ENCODE measurements around the gene PATJ.
"Not testable (repeated sequence)": the region's sequence is repeated elsewhere in the genome, so short reads cannot be mapped to it uniquely, and the experiment has no call there.

PATJ gene

DNA sequence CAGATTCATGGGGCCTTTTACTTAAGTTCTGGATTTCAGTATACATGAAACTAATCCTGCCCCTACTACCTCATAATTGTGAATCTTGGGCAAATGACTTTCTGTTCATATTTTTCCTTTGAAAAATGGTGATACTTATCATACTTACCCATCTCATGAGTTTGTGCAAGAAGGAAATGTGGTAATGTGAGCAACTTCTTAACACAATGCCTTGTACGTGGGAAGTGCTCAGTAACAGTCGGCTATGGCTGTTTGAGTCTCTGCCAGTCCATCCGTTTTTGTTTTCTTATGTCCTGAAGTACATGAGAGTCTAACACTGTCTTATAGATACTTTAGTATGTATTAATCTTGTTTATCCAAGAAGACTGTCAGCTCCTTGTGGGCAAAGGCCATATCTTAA is 86.5 kb downstream of the PATJ start:
- no peak for DNase-seq (ENCODE audit: low spot score)

DNA sequence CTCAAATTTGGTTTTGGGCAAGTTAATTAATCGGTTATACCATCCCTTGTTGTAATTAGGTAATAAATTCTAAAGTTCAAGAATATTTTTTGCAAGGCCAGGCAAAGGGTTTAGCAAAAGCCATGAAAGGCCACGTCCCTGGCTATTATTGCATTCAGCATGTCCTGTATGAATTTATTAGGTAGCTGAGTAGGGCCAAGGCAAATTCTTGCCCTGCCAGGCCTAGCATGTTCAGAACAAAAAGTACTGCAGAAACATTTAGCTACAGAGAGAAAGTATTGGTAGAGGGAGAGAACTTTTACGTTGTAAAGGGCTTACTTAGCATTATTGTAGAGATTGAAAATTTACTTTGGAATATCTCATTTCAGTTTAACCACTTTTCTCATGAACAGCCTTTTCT is 94.4 kb downstream of the PATJ start:
- no peak for DNase-seq (ENCODE audit: low spot score)

DNA sequence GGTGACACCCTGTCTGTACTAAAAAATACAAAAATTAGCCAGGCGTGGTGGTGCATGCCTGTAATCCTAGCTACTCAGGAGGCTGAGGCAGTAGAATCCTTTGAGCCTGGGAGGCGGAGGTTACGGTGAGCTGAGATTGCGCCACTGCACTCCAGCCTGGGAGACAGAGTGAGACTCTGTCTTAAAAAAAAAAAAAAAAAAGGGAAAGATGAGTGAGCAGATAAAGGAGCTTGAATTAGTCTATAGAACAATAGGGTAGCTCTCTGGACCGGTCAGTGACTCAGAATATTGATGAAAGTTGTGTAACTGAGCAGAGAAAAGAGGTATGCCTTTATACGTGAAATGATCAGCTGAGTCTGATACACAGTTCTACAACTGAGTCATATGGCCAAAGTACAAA is 95.3 kb downstream of the PATJ start:
- DNase-seq (ENCODE audit: low spot score): not testable (repeated sequence)

DNA sequence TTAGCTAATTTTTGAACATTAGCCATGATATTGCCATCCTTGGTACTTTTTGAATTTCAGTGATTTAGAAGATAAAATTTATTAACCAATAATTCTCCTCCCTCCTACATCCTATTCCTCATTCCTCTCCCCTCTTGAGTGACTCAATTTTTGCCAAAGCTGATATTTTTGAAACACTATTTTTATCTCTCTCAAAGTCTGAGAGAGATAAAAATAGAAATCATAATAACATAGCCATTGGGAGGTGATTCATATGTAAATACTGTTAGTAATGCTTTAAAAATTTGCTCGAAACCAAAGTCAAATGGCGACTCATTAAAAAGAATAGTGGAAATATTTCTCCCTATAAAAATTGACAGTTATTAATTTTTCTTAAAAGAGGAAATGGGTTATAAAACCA is 97.4 kb downstream of the PATJ start:
- no peak for DNase-seq (ENCODE audit: low spot score)

DNA sequence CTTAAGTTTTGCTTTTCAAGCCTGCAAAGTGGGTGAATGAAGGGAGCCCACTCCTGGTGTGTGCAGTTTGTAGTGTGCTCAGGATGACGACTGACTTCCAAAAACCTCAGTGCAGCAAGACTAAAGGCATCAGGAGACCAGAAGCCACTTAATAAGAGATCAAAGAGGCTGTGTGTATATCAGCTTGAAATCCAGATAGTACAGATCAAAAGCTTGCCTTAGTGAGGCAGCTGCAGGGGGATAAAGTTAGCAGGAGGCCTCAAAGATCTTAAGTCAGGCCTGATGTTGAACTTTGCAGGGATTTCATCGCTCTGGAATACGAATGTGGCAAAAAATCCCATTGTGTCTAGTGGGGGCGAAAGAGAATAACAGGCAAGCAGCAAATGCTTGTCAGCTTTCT is 99.8 kb downstream of the PATJ start:
- no peak for DNase-seq (ENCODE audit: low spot score)

DNA sequence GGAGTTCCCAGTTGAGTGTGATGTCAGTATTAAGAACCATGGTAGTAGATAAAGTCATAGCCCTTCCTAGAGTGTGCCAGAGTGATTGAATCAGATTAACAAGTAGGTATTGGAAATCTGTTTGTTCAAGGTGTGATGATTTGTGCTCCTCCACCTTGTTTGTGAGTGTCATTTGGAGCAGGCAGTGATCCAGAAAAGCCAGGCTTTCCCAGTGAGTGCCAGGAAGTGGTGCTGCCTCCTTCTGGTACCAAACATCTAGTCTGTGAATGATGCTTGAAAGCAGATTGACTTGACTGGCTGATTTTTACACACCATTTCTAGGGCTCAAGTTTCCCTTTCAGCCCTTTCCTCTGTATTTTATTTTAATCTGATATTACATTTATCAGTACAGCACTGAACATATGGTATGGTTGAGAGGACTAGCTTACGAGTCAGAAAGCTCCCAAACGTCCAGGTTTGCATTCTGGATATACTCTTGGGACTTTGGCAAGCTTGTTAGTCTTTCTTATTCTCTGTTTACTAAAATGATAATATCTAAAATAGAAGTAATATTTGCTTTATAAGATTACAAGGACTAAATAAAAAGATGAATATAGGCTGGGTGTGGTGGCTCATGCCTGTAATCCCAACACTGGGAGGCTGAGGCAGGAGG is 100.7 kb downstream of the PATJ start:
- no peak for DNase-seq (ENCODE audit: low spot score)

DNA sequence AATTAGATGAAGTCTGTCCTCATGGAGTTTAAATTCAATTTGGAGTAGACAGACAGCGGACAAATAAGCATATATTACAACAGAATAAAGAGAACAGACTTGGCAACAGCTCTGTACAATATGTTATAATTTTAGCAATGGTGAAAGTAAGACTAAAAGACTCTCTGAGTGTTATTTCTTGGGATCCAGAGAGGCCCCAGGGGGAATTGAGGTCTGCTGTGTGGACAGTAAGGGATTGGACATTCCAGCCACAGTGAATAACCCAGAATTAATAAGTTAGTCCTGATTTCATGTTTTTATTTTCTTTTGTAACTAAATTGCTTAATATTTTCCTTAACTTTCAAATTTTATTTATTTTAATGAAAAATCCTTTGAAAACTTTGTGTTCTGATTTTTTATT is 101.7 kb downstream of the PATJ start:
- no peak for DNase-seq (ENCODE audit: low spot score)

DNA sequence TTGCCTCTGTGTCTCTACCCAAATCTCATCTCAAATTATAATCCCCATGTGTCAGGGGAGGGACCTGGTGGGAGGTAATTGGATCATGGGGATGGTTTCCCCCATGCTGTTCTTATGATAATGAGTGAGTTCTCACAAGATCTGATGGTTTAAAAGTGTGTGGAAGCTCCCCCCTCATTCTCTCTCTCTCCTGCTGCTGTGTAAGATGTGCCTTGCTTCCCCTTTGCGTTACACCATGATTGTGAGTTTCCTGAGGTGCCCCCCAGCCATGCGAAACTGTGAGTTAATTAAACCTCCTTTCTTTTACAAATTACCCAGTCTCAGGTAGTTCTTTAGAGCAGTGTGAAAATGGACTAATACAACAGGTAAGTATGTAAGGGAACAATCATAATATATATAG is 102.4 kb downstream of the PATJ start:
- not testable (repeated sequence) for DNase-seq (ENCODE audit: low spot score)

DNA sequence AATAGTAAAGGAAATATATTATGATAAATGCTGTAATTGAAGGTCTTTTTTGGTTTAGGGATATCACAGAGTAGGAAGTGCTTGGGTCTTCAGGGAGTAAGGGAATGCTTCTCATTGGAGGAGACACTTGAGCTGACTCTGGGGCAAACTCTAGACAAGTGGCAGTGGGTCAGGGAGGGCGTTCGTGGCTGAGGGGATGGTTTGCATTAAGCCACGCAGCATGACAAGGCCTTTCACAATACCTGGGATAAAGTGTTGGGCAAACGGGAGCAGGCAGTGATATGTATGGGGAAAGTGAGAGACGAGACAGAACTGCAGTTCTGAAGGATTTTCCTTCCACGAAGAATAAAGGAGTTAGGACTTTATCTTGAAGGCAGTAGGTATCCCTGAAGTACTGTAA is 109.0 kb downstream of the PATJ start:
- no peak for DNase-seq (ENCODE audit: low spot score)

DNA sequence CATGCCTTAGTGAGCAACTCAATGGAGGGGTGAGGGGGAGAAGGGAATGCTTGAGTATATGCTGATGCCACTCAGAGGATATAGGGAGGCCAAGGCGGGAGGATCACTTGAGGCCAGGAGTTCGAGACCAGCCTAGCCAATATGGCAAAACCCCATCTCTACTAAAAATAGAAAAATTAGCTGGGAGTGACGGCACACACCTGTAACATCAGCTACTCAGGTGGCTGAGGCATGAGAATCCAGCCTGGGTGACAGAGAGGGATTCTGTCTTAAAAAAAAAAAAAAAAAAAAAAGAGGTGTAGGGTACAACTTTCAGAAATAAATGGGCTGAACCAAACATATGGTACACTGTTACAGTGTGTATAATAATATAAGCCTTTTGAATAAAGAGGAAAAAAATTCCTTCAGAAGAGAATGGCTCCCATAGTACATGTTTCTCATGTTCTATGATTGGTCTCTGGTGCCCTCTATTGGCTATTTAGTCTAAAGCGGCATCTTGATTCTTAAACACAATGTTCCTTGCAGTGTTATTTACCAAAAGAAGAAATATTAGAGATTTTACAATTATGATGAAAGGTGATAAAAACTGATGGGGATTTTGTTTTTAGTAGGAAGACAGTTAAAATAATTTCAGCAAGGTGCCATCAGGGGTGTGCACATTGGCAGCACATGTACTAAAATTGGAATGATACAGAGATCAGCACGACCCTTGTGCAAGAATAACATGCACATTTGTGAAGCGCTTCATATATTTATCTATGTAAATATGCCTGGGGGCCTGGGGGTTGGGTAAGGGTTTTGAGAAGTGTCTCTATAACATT is 109.8 kb downstream of the PATJ start:
- peak; percentile 62 for DNase-seq (ENCODE audit: low spot score)

DNA sequence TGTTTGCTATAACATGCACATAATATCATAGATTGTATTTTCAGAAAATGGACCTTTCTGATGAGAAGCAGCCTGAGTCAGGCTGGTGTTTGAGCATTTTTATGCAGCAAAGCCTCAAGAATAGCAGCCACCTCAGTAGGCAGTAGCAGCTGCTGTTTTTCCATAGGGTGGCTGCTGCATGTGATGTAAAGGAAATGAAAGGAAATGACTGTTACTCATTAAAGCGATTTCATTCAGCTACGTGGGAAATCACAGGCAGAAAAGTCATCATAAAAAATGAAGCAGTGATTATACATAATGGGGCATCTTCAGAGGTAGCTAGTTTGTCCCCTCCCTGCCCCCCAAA is 110.4 kb downstream of the PATJ start:
- DNase-seq (ENCODE audit: low spot score): no peak

DNA sequence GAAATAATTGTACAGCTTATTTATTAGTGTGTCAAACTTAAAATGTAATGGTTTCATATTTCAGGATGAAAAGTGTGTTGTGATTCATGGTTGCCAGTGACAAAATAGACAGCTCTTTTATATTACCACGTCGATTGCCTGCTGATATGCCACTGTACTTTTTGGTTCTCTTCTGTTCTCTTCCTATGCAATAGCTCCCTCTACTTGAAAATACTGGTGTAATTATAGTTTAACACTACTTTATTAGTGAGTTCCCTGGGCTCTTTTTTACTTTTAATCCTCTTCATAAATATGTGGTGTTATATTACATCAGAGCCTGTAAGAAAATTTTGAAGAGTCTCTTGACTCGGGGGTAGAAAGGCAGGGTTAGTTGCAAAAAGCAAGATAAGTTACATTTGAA is 111.3 kb downstream of the PATJ start:
- DNase-seq (ENCODE audit: low spot score): no peak

DNA sequence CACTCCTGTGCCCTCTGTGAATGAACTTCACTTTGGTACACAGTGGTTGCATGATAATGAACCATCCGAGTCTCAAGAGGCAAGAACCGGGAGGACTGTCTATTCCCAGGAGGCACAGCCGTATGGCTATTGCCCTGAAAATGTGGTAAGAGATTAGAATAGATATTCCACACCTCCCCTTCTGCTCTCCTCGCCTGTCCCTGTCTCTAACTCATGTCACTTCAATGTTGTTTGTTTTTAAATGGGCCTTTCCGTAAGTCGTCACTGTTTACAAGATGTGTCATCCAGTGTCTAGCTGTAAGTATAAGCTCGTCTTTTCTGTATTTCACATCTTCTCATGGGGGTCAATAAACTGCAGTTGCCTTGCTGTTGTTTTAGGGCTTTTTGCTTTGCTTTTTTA is 122.2 kb downstream of the PATJ start:
- no peak for DNase-seq (ENCODE audit: low spot score)

DNA sequence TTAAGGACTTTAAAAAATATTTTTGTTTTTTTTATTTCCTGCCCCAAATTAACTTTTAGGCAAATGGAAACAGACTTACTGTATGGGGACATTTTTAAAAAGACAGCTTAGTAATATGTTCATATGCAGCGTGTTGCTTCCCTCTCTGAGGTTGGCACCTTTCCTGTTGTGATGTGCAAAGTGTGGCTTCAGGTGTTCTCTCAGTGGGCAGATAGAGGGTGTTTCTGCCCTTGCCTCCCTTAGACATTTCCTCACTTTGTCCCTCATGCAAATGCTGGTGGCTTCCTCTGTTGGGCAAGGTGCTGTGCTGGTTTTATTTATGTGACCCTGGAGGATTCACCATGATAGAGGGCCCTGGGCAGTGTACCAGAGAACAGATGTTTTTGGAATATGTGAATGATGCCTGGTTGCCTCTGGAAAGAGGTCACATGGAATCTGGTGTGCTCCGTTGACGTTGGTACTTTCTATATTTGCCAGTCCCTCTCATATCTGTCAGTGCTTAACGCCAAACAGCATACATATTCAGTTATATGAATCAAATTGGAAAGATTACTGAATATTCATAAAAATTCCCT is 123.5 kb downstream of the PATJ start:
- no peak for DNase-seq (ENCODE audit: low spot score)

DNA sequence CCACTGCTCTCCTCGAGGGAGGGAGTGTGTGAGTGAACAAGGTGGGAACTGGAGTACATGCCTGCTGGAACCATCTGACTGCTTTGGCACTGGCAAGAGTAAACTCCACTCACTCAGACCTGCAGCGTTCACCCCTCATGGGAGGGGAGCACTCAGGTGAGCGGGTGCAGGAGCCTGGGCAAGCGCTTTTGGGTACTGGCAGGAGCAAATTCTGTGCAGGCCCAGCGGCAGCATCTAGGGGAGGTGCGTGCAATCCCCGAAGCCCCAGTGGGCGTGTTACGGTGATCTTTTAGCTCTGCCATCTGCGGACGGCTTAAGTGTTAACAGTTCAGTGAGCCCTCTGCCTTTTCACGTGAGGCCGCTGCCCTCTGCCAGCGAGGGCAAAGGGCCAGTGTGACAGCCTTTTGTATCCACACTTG is 127.4 kb downstream of the PATJ start:
- no peak for DNase-seq (ENCODE audit: low spot score)

DNA sequence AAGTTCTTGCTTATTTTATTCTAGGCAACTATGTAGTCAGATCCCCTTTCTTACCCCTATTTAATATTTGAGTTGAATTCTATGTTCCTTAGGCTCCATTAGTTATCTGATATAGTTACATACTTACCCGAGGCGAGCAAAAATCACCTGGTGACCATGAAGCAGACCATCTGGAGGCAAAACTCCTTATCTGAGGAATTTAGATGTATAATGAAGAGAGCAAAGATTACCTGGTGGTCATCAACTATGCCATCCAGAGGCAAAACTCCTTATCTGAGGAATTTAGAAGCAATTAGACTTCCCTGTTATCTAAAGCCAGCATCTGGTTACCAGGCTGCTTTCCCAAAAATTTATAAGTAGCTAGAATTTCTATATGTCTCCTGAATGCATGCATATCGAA is 129.9 kb downstream of the PATJ start:
- no peak for DNase-seq (ENCODE audit: low spot score)

DNA sequence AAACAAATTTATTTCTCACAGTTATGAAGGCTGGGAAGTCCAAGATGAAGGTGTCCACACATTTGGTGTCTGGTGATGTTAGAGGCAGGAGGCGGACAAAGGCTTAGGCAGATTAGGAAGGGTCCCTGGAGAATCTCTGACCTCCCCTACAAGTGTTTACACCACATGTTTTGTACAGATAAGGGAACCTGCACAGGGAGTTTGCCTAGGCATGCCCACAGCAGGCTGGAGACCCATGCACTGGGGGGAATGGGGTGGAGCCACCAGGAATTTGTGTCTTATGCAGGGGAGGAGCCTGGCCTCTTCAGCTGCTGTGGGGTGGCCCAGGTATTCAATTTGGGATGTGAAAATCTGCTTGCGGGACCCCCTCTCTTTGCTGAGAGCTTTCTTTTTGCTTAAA is 131.3 kb downstream of the PATJ start:
- DNase-seq (ENCODE audit: low spot score): no peak

DNA sequence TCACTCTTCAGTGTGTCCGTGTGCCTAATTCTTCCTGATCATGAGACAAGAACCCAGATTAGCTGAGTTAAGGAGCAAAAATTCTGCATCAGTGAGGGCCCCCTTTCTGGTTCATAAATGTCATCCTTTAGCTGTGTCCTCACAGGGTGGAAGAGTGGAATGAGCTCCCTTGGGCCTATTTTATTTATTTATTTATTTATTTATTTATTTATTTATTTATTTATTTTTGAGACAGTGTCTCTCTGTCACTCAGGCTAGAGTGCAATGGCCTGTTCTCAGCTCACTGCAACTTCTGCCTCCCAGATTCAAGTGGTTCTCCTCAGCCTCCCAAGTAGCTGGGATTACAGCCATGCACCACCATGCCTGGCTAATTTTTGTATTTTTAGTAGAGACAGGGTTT is 131.7 kb downstream of the PATJ start:
- no peak for DNase-seq (ENCODE audit: low spot score)

DNA sequence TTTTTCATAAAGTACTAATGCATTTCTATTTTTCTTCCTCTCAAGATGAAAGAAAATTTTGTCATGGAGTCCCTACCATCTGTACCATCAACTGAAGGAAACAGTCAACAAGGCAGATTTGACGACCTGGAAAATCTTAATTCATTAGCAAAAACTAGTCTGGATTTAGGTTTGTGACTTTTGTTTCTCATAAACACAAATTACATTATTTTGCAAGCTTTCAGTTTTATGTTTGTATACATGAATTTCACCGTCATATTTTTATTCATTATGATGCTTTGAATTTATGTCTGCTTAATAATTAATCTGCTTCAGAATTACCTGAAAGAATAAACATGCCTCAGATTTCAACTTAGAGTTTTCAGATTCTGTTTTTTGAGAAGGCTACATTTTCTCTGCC is 132.9 kb downstream of the PATJ start:
- DNase-seq (ENCODE audit: low spot score): no peak

DNA sequence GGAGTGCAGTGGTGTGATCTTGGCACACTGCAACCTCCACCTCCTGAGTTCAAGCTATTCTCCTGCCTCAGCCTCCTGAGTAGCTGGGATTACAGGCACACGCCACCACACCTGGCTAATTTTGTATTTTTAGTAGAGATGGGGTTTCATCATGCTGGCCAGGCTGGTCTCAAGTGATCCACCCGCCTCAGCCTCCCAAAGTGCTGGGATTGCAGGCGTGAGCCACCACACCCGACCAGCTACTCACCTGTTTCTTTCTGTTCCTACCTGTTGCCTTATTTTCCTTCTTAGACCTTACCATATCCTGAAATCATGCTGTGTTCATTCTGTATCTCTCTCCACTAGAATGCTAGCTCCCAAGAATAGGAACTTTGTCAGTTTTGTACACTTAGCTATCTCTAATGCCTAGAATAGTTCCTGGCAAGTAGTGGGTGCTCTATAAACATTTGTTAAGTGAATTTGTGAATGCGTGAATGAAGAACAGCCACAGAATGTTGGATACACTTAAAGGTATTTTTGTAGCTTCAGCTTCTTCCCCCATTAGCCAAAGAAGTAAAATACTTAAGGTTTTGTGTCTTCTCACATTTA is 137.7 kb downstream of the PATJ start:
- not testable (repeated sequence) for DNase-seq (ENCODE audit: low spot score)

DNA sequence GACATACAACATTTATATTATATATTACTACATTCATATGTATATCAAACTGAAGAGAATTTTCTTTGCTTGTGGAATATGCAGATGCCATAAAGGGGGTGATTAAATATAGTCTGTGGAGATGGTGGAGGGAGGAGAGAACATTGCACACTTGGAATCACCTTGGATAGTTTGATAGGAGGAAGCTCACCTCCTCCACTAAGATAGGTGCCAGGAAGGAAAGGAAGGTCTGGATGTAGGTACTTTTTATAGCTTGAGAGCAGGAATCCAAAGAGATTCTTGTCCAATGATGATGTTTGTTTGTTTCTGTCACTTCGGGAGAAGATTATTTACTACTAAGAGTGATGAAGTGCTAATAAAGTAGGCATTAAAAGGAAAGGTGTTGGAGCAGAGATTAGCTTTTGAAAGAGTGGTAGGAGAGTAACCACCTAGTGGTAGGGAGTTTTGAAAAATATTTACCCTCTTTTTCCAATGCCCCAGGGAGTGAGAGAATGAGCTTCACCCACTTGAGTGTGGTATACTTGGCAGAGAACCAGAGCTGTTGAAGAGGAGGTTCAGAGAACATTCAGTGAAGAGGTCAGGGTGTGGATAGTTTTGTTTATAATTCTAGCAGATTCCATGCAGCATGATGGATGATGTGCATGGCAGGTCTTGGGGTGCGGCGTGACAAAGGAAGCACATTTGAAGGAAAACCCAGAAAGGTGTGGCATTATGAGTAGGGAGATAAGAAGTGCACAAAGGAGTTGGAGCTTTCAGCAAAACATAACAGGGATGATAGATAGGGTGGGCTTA is 145.0 kb downstream of the PATJ start:
- DNase-seq (ENCODE audit: low spot score): no peak

DNA sequence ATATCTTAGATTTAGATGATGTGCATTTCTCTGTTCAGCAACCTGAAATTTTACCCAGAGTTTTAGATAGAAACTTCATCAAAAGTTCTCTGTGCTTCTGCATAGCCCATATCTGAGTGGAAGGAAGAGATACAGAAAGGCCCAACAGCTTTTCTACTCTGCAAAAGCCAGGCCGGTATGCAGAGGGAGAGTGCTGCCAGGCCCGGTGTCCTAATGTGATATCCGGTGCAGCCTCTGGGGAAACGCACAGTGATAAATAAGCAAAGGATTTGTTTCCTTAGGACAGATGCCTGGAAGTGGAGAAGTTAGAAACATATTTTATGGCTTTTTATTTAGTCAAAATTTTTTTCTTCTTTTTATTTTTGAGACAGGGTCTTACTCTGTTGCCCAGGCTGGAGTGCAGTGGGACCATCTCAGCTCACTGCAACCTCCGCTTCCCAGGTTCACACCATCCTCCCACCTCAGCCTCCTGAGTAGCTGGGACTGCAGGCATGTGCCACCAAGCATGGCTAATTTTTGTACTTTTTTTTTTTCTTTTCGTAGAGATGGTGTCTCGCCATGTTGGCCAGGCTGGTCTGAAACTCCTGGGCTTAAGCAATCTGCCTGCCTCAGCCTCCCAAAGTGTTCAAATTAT is 145.8 kb downstream of the PATJ start:
- DNase-seq (ENCODE audit: low spot score): no peak
